ENCODE data around the gene KRT4. TPM values are rescaled to one million over a fixed set of nuclear protein-coding genes. Genes with fewer than 3 reads are reported as not detected.
"Not testable (repeated sequence)": the region's sequence is repeated elsewhere in the genome, so short reads cannot be mapped to it uniquely, and the experiment has no call there.

Gene KRT4
- total RNA-seq, 1 donor from 2014 or later, result not detected

DNA sequence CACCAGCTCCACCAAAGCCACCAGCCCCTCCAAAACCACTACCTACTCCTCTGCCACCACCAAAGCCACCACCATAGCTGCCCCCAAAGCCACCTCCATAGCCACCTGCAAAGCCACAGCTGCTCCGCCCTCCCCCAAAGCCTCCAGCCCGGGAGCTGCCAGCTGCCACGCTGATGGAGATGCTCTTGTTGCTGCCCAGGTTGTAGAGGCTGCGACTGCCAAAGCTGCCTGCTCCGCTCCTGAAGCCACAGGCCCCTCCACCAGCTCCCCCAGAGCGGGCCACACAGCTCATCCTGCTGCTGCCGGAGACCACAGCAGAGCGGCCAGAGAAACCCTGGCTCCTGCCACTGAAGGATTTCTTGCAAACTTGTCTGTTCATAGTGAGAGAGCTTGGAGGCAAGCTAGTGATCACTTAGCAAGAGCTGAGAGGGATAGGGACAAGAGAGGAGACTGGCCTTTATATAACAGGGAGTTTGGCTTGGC, 37.0 kb downstream of the KRT4 start, which contains the start of gene KRT76:
TSS of gene KRT76 (minus strand) at position 433 of the 483 bp plus-strand sequence. CDS start at position 379, 54 bp downstream.
- no peak for DNase-seq (ENCODE audit: extremely low read depth, low read depth, low spot score)

DNA sequence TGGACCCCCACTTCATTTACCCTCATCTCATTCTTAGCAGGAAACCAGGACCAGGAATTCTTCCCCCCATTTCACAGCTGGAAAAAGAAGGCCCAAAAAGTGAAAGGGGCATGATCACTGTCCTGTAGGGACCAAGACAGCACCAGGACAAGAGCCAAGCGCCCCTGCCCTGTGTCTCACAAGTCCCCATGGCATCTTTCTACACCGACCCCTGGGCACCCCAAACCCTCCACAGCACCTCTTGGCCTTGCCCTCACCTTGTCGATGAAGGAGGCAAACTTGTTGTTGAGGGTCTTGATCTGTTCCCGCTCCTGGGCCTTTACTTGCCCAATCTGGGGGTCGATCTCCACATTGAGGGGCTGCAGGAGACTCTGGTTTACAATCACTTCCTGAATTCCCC, 37.5 kb downstream of the KRT4 start:
- DNase-seq (ENCODE audit: extremely low read depth, low read depth, low spot score), result no peak

DNA sequence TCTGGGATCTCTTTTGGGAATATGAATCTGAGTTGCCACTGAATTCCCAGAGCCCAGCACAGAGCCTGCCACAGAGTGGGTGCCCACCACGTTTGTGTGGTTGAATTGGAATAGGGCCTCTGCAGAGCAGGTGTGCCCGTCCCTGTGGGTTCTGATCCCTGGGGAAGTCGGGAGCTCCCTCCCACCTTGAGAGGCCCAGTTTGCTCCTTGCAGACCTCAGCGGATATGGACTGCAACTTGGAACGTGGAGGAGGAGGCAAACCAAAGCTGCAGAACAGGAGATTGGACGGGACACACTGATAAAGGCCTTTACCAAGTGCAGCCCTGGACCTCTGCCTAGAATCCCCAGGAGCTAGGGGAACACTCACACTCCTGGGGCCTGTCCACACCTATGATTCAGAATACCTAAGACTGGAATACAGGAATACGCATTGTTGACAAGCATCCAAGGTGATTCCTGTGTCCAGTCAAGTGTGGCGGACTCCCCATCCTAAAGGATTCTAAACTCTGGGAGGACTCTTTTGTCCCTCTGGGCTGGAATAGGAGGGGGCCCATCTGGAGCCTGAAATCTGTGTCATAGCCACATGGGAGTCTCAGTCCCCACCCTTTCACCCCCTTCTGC, 39.2 kb downstream of the KRT4 start:
- DNase-seq (ENCODE audit: extremely low read depth, low read depth, low spot score), result no peak

DNA sequence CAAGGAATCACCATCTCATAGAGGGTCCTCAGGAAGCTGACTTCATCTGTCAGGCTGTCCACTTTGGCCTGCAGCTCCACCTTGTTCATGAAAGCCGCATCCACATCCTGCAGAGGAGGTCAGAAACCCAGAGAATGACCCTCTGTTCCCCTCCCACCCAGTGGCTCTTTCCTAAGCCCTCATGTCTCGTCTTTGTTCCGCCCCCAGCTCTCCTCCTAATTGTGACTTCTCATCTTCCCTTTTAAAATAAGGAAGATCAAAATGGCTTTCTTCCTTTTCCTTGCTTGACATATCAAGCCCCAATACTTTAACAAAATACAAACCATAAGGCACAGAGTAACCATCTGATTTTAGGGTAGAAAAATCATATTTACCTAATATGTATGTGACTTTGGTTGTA, 41.1 kb downstream of the KRT4 start:
- DNase-seq (ENCODE audit: extremely low read depth, low read depth, low spot score), result no peak

DNA sequence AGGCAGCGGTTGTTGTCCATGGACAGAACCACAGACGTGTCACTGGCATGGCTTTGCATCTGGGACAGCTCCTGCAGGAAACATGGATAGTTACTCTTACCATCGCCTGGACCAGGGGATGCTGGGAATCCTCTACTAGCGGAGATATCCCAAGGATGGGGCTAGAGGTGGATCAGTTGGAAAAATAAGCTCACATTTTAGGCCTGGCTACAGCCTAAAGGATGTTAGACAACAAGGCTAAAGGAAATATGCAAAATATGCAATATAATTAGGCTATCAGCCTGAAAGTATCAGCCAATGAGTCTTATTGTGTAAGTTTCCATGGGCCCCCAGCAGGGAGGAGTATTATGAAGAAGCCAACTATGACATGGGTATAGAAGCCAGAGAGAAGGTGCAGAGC, 41.7 kb downstream of the KRT4 start:
- no peak for DNase-seq (ENCODE audit: extremely low read depth, low read depth, low spot score)

DNA sequence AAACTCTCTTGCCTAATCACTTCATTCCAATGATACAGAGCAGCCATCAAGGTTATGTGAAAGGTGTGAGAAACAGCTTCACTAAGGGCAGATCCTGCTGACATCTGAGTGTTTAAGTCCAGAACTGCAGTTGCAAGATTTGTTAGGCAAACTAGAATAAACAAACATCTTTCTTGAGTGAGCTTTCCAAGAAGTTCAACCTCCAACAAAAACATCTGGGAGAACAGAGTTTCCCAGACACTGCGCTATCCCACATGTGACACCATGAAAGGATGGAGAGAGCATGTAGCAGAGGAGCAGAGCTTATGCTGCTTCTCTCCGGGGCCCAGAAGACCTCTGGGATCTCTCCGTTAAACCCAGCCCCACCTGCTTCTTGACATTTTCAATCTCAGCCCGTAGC, 42.4 kb downstream of the KRT4 start:
- DNase-seq (ENCODE audit: extremely low read depth, low read depth, low spot score), result no peak

DNA sequence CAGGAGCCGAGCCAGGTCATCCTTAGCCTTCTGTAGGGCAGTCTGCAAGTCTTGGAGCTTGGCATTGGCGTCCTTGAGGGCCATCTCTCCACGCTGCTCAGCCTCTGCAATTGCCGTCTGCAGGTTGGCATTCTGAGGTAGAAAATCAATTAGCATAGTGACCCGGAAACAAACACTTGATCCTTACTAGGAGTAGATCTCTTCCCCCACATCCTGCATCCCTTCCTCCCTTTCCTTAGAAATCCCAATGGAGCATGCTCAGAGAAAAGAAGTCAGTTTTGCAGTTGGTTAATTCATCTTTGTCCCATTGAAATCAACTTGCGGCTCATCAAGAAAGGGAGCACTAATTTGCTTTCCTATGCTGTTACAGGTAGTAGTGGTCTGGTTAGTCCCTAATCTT, 42.8 kb downstream of the KRT4 start:
- no peak for DNase-seq (ENCODE audit: extremely low read depth, low read depth, low spot score)

DNA sequence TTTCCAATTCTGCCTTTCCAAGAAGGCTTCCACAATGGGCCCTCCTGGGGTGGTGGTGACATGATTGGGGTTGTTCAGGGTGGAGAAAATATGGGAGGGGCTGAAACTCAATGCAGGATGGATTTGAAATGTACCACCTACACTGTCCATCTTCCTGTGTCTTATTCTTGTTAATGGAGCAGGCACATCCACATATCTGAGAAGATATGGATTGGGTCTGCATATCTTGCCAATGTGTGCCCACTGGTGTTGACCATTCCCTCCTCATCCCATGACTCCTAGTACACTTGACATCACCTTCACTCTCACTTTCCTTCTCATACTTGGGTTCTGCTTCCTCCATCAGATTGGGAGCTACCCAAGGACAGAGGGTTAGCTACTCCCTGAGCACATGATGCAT, 44.0 kb downstream of the KRT4 start:
- DNase-seq (ENCODE audit: extremely low read depth, low read depth, low spot score), result no peak

DNA sequence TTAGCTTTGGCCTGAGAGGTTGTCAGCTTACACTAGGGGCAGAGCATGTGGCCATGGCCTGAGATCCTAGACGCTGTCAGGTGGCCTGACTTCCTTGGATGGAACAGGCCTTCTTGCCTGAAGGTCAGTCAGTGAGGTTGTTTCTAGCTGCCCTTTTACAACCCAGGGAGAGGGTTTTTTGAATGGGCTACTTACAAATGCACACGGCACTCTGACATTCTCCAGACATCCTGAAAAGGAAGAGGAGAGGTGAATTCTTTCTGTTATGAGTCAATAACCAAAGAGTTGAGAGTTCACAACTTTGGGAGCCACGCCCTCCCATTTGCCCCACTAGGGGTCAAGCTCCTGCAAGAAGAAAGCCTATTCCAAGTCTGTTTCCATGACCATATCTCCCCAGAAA, 44.6 kb downstream of the KRT4 start:
- DNase-seq (ENCODE audit: extremely low read depth, low read depth, low spot score), result no peak

DNA sequence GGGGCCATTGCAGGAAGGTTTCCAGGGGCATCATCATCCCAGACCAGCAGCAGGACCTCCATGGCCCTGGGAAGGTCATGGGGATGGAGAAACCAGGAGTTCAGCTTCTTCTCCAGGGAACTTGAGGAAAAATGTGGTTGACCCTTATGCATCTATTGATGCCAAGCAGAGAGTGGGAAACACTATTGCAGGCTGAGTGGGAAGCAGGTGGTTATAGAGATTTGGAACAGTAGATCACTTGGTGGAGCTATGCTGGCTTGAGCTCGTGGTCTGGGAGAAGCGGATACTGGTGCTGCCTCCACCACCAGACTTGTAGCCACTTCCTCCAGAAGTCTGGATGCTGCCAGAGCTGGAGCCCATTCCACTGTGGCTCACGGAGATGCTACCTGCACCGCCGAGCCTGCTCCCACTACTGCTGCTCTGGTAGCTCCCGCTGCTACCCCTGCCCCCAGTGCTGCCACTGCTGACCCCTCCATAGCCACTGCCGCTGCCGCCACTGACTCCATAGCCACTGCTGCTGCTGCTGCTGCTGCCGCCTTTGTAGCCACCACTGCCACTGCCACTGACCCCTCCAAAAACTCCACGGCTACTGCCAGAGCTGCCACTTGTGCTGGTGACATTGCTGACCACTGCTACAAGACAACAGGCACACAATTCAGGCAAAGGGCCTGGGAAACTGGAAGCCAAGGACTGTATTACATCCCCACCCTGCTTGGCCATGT, 45.3 kb downstream of the KRT4 start:
- DNase-seq (ENCODE audit: extremely low read depth, low read depth, low spot score), result no peak

DNA sequence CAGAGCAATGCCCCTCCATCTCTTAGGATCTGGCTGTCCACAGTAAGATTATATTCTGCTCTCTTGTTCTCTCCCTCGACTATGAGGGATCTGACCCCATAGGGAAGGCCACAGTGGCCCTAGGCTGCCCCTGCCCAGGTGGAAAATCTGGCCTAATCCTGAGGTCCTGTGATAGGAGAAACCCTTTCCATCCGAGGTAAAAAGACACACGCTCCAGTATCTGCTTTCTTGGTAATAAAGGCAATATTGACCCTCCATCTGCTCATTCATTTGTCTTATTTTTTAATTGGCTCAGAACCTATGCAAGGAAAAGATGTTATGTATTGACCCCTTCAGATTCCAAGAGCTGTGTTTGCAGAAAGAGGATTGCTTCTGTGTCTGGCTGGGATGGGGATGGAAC, 46.5 kb downstream of the KRT4 start:
- DNase-seq (ENCODE audit: extremely low read depth, low read depth, low spot score), result no peak

DNA sequence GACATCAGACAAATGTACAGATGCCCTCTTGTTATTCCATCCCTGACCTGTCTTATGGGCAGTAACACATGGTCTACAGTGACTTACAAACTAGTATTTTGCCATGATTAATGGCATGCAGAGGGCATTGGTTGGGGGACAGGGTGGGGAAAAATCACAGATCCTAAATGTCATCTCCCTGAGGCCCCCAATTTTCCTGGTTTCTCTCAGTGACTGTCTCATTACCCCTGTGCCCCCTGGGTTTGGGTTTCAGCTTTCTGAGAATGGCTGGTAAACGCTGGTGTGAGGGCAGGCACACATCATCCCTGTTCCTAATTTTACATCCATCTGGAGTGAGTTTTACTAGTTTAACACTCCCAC, 46.9 kb downstream of the KRT4 start:
- no peak for DNase-seq (ENCODE audit: extremely low read depth, low read depth, low spot score)

DNA sequence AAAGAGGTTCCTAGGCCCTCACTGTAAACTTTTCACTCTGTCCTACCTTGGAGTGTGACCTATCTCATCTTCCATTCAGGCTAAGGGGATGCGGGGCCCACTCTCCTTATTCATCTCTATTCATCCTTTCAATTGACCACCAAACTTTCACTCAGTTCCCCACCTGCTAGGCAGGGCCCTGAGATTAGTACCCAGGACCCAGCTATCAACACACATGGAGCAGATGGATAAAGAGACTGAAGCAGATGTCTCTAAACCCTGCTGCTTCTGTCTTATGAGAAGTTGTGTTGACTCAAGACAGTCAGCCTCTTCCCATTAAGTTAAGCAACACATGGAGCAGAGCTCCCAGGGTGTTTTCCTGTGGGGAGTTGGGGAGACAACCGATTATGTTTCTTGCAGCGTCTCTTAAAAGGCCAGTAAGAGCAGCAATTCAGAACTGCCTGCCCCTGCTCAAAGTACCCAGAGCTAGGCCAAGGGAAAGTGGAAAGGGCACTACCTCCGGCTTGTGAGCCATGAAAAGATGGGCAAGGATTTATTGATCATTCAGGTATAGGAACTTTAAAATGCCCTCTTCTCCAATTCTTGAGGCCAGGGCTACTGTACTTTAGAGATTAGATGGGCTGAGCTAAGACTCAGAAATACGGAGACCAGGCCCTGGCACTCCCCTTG, 47.4 kb downstream of the KRT4 start:
- no peak for DNase-seq (ENCODE audit: extremely low read depth, low read depth, low spot score)

DNA sequence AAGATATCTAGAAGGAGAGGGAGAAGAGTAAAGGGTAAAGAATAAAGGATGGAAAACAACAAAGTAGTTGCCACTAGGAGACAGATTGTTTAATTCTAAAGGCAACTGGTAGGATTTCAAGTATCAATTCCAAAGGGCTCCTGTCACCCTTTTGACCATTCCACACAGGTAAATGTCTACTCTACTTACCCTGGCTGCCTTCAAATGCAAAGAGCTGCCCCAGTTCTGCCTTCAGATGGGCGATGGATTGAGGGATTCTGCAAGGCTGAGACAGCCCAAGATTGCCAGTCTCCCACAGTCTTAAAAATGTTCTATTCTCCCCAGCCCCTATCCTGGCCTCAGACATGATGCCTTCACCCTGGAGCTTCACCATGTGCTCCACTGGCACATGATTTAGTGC, 48.2 kb downstream of the KRT4 start:
- no peak for DNase-seq (ENCODE audit: extremely low read depth, low read depth, low spot score)

DNA sequence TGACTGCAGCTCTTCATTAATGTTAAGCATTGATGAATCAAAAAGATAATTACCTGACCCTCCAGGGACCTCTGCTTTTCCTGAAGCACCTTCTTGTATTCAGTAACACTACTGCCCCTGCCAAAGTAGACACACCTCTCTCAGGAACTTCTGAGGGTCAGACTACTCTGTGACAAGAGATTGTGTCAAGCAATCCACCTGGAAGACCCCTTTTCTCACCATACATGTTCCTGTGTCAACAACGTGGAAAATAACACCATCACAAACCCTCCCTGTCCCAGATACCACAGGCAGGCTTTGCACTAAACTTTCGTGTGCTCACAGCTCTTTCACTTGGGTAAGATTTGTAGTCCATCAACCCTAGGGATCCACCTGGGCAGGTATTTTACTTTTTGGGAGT, 49.9 kb downstream of the KRT4 start:
- DNase-seq (ENCODE audit: extremely low read depth, low read depth, low spot score), result no peak

DNA sequence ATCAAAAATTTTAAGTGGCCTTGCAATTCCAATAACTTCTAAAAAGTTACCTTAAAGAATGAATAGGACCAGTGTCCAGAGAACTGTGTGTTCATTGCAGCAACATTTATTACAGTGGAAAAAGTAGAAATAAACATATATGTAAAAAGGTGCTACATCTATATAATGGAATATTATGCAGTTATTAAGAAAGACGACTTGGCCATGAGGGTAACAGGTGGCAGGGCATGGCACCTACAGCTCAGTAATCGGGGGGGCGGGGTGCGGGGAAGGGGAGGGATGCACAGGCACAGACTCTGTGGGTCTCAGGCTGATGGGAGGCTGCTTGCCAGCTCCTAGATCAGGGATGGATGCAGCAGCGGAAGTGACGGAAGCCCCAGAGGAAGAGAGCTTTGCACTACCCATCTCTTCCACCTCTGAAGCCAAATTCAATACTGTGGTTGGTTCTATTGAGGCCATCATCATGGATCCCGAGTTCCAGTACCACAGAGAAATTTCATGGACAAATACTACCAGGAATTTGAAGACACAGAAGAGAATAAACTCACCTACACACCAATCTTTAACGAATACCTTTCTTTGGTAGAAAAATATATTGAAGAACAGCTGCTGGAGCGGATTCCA, 50.8 kb downstream of the KRT4 start:
- DNase-seq (ENCODE audit: extremely low read depth, low read depth, low spot score), result no peak

DNA sequence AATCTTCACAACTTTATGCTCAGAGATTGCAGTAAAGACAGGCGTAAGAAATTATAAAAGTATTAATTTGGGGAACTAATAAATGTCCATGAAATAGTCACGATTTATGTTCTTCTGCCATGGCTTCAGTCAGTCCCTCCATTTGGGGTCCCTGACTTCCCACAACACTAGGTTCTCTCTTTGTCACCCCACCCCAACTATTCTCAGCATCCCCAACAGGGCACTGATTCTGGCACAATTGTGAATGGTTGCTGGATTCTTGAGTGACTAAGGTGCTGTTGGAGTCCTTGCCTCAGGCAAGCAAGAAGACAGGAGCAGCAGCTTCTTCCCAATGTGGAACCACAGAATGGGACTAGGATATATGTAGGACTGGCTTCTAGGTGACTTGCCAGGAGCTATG, 52.1 kb downstream of the KRT4 start:
- no peak for DNase-seq (ENCODE audit: extremely low read depth, low read depth, low spot score)

DNA sequence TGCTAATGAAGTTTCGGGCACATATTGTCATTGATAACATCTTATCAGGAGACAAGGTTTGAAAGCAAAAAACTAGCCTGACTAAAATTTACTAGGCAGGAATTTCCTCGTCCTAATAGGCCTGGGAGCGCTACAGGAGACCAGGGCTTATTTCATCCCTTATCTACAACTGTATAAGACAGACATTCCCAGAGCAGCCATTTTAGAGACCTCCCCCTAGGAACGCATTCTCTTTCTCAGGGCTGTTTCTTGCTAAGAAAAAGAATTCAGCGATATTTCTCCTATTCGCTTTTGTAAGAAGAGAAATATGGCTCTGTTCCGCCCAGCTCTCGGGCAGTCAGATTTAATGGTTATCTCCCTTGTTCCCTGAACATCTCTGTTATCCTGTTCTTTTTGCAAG, 52.7 kb downstream of the KRT4 start:
- not testable (repeated sequence) for DNase-seq (ENCODE audit: extremely low read depth, low read depth, low spot score)

DNA sequence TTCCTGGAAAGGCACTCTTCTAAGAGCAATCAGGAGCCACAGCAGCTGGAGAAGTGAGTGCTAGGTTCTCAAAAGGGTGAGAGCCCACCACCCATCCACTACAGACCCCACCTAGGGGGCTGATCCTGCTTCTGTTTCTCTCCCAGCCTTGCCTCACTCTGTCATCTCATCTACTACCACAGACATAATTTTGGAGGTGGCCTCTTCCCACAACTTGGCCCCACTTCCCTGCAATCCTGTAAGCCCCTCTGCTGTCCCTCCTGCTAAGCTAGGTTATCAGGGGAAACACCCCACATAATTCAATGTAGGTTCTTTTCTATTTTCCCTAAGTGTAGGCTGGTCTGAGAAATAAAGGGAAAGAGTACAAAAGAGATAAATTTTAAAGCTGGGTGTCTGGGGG, 53.3 kb downstream of the KRT4 start:
- no peak for DNase-seq (ENCODE audit: extremely low read depth, low read depth, low spot score)

DNA sequence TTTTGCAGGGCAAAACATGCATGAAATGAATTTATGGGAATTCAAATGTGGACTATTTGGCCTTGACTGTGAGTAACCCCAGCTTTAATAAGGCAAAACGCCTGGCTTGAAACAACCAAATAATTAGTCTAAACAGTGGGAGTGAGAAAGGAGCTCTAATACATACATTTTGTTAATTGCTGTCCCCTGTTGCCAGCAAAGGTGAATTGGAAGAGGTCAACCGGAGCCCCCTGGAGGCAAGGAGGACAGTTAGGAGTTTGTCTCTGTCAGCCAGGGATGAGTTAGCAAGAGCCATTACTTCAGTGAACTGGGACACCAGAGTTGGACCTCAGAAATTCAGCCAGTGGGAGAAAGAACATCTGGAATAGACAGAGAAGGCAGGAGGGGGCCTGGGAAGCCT, 54.2 kb downstream of the KRT4 start:
- no peak for DNase-seq (ENCODE audit: extremely low read depth, low read depth, low spot score)

DNA sequence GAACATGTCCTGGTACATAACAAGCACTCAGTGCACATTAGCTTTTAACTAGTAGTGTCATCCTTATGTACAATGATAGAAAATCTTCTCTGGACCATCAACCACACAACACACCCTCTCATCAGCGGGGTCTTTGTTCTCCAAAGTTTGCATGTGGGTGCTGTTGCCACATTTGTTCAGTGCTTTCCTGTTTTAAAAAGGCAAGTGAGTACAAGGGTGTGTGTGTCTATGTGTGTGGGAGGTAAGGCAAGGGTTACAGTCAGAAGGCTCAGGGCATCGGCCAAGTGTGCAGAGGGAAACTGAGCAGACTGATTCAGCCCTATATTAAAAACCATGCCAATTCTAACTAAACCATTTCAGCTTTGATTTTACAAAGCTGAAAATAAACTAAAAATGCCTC, 54.7 kb downstream of the KRT4 start:
- DNase-seq (ENCODE audit: extremely low read depth, low read depth, low spot score), result no peak
